ENCODE measurements around the gene AMBP. TPM values are rescaled to one million over a fixed set of nuclear protein-coding genes. Genes with fewer than 3 reads are reported as not detected.

Gene AMBP
- polyA plus RNA-seq, 12 donors = 0.13 to 19.9 (median 0.54) TPM; not detected in 3

DNA sequence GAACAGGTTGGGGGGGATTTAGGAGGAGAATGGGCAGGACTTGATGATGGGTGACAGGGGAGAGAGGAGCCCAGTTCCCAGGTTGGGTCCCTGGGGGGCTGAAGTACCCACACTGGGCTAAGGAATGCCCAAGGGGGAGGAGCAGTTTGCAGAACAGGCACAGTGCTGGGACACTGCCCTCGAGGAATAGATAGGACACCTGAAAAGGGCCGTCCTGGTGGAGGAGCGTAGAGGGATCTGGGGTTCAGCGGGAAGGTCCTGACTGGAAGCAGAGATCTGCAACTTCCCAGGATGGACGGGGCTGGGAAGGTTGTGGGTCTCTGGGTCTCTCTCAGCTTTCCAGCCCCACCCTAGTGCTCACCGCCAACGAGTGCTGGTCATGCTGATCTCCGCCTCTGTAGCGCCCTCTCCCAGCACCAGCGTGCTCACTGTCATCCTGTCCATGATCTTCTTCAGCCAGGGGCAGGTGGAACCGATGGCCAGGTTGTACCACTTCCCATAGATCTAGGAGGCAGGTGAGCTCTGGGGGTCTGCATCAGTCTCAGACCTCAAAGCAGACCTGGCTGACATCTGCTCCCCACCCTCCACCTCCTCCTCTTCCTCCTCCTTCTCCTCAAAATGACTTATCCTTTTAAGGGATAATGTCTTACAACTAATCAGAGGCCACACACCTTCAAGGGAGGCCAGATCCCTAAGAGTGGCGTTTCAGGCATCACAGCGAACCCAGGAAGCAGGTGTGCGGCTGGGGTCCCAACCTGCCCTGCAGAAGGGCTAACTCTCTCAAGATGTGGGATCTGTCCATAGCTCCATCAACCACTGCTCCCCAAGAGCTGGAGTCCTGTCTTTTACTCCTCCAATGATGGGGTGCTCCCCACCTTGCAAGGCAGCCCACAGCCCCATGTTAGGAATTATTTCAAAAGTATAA is 1.6 kb downstream of the AMBP start:
- DNase-seq = no peak

DNA sequence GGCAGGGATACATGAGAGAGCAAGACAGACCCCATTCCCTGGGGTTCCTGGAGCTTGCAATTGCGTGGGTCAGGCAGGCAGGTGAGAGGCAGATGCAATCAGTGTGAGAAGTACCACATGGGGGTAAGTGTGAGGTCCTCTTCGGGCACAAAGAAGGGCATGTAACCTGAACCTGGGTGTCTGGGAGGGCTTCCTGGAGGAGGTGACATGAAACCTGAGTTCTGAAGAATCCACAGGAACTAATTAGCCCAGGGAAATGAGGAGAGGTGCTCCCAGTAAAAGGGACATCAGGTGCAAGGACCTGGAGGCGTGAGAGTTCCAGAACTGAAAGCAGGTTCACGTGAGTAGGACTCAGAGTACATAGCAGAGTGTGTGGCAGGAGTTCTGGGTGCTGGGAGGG is 2.5 kb downstream of the AMBP start:
- no peak for DNase-seq

DNA sequence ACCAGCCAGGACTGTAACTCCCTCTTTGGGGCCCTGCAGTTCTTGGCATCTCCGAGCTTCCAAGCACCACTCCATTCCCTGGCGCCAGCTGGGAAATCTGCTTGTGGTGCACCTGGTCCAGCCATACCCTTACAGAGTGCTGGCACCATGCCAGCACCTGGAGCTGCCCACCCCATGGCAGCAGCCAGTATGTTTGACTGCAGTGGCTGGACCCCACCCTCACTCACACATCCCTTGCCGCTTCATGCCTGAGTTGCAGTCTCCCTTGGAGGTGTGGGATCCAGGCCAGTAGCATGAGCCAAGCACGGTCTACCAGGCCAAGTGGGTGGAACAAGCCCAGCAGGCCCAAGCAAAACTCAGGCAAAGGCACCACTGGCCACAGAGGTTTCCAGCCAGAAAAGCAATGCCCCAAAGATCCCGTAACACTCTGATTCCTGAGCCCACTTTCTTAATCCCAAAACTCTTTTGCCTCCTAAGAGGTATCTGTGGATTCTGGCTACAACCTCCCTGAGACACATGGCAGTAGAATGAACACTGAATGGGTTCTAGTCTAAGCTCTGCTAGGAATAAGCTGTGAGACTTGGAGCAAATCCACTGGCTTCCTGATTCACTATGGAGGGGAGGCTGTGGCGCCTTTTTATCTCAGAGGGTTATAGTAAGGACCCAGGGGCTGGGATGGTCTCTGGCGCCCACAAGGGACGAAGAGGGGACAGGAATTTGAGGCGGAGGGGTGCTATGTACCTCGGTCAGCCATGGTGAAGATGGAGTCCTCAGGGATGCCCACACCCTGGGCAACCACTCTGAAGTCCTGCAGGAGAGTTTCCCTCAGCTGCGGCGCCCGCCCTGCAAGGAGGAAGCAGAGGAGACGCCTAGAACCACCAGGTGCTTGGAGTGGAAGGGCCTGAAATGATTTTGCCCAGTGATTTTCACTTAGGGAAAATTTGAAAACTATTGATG is 5.6 kb downstream of the AMBP start:
- peak; percentile 55 for DNase-seq

DNA sequence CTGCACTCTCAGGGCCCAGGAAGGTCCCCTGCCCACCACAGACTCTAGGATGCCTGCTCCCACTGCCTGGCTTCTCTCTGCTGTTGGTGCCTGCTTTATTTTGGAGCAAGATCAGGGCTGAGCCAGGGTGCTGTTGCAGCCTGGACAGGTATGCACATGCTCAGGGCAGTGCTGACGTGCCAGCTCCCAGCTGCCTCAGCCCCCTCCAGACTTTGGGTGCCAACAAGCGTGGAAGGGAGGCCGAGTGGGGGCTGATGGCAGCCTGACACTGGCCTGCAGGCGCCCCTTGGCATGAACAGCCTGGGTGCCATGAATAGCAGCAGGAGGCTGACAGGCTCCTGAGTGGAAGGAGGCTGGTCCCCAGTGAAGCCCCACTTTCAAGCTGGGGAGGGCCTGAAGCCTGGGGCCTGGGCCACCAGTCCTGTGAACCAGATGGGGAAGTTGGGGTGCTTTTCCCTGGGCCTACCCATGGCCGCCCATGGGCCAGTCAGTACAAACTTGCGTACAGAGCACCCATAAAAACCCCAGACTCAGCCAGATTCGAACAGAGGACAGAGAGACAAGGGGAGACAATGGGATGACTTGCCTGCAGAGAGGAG is 6.8 kb downstream of the AMBP start:
- DNase-seq = no peak

DNA sequence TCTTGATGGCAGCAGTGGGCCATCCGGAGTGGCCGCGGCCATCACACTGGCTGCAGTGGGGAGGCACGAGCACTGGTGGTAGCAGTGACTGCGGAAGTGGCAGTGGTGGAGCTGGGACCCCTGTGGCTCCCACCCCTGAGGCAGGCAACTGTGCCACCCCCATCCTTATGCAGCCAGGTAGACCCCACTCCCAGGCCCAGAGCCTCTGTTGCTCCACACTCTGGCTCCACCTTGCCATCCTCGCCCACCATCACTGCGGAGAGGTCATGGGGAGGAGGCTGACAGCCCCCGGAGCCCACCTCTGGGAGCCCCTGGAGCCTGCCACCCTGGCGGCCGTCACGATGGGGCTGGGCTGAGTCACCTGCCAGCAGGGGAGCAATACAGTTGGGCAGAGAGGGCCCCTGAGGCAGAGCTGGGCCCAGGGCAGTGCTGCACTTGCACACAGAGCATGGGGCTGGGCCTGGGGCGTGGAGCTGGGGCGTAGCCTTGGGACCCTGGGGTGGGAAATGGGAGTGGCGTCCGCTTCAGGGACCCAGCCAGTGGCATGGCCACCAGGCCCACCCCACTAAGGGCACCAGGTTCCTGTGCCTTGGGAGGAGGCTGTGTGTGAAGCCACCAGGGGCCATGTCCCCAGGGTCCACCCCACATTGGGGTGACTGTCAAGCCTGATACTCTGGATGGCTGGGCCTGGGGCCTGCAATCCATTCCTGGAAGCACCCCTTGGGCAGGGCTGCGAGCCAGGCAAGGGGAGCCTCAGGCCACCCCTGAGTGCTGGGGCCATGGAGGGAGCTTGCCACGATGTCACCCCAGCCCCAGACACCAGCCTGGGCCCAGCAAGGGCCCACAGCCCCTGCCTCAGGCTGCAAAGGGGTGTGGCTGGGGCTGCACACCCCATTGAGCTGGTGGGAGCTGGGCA is 7.7 kb downstream of the AMBP start:
- DNase-seq = no peak

DNA sequence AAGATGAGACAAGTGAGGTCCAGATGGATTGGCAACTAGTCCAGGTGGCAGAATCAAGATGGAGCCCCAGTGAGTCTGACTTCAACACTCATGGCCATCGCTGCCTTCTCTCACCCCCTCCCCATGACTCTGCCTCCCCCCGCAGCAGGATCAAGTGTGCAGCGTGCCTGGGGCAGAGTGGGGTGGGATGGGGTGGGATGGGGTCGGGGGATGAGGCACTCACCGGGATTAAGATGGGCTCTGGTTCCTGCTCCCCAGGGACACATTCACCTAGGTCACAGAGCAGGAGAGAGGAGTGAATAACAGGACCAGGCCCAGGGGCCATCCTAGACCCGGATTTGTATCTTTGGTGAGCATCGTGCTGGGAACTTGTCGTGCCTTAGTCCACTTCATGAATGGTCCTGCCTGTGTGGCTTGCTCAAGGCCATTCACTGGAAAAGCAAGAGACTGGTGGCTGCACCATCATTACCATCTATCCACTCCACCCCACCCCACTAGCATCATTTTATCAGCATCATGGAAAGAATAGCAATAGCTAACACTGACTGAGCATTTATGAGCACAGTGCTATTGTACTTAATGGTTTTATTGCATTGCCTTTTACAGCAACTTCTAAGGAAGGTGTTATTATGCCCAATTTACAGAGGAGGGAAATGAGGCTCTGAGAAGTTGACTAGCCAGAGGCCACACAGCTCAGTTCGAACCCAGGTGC is 8.5 kb downstream of the AMBP start:
- DNase-seq = no peak

DNA sequence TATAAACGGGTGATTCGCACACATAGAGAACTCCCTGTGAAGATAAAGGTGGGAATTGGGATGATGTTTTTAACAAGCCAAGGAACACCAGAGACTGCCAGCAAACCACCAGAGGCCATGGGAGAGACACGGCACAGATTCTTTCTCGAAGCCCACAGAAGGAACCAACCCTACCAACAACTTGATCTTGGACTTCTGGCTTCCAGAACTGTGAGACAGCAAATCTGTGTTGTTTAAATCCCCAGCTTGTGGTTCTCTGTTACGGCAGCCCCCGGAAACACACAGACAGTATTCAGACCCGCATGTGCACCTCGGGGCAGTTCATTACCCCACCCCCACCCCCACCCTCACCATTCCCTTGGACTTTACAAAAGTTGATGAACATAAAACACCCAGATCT is 12.8 kb downstream of the AMBP start:
- no peak for DNase-seq

DNA sequence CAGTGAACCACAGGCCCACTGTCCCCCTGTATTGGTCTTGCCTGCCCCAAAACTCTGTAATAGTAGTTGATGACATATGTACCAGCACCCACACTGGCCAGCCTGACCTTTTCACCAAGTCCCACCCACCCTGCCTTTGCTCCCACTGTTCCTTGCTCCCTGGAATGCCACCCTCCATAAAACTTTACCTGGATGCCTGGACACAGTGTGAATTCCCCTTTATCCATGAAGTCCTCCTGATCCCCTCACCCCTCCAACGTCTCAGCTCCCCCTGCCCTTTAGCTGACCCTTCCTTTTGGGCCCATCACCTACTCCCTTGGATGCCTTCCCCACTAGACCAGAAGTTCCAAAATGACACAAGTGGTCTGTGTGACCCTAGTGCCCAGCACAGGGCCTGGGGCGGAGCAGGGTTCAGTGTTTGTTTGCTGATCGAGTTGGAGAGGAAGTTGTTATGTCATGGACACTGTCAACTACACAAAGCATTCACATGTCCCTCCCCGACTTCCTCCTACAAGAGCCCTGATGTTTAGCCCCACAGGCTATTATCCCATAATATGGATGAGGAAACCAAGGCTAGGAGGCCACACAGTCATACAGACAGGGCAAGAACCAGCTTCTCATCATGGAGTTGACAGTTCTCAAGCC is 16.1 kb downstream of the AMBP start:
- no peak for DNase-seq

DNA sequence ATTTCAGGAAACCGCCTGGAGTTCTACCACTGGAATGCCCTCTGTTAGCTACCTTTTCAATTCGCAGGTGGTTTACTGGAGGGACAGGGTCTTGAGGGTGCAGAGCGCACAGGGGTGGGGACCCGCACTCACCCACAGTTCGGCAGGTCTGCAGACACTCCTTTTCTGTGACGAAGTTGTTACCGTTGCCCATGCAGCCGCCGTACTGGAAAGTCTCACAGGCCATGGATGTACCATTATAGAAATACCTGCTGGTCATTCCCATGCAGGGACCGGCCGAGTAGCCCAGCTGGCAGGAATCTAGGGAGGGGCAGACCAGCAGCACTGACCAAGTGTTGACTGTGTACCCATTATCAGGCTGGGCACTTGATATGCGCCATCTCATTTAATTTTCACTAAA is 16.8 kb downstream of the AMBP start:
- DNase-seq = no peak

DNA sequence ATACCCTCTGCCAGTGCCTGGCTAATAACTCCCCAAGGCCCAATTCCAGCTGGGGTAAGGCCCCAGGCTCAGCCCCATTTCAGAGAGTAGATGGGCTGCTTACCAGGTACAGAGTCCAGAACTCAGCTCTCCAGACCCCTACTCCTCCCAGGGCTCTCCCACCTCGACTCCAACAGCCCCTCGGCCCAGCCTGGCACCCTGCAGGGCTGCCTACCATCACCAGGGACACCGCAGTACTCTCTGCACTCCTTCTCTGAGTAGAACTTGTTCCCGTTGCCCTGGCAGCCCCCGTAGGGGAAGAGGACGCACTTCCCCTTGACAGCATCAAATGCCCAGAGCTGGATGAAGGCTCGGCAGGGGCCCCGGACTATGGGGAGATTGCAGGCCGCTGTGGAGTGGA is 17.4 kb downstream of the AMBP start:
- no peak for DNase-seq

DNA sequence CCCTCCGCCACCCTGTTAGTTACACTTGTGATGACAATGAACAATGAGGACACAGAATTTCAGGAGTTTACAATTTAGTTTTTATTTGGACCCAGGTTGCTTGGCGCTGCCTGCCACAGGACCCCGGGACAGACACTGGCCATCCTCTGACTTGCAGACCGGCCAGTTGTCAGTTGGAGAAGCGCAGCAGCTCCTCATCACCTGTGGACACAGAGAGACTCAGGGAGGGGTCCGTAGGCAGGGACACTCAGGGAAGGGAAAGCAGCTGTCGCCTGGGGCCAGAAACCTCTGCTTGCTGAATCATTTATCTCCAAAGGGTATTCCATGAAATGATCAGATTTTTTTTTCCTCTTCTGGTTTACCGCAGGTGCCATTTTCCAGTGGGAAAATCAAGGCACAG is 18.0 kb downstream of the AMBP start:
- no peak for DNase-seq

DNA sequence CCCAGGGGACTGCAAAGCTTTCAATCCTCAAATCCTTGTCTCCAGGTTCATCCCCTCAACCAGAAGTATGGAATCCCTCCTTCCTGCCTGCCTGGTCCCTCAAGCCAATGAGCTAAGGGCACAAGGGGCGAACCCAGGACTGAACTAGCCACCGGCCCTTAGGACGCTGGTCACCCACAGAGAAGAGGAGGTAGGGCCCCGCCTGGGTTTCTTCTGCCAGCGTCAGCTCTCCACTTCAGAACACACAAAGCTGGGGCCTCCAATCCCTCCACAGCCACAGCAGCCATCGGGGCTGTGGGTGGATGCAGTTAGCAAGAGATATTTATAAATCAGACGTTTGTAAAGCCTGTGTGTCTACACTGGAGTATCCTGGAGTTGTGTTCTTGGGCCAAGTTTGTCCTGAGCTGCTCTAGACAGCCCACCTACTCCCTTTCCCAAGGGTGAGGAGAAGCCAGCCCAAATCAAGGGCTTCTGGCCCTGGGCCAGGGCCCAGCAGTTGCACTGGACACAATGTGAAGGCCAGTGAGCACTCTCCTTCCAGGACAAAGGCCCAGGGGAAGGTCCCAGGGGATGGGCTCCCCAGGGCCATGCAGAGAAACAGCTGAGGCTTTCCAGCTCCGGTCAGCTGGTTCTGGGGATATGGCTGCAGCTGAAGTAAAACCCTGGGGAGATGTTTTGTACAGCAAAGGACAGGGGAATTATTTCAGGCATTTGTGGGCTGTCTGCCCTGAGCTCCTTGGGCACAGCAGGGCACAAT is 18.9 kb downstream of the AMBP start:
- no peak for DNase-seq

DNA sequence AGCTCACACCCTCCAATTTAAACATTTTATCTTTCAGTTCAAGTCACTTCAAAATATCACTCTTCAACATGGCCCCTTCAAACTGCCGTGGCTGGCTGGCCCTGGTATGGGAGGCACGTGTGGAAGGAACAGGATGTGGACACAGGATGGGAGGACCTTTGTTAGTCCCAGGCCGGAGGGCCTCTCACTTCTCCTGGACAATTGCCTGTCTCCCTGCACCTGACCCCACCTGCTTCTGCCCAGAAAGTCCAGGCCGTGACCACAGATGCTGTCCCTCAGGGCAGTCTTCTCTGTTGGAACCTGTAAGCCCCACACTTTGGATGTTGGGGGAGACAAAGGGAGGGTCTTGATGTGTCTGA is 19.4 kb downstream of the AMBP start:
- DNase-seq = no peak

DNA sequence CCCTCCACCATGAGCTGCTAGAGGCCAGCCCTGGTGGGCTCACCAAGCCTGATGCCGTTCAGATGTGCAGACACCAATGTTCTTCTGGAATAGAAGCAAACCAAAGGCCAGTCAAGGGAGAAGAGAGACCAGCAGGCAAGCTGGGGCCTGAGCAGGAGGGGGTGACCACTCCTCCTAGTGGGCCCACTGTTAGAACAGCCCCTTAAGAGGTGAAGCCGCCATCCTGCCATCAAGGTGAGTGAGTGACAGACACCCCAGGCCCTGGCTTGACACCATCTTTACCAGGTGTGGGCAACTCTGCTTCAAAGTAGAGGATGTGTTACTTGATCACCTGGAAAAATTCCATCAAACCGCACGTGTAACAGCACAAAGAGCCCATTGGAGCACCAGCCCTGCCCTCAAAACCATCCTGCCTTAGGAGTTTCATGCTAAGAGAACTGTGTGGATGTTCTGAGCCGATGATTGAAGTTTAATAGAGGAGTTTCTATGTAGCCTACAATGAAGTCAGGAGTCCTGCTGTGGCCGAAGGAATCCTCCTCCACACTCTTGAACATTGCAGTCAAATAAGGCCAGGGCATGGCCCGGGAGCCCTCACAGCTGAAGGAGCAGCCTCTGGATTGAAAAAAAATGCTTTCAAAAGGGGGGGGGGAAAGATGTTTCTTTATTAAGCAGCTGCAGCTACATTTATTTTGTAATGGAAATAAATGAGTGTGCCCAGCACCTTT is 20.8 kb downstream of the AMBP start:
- DNase-seq = no peak

DNA sequence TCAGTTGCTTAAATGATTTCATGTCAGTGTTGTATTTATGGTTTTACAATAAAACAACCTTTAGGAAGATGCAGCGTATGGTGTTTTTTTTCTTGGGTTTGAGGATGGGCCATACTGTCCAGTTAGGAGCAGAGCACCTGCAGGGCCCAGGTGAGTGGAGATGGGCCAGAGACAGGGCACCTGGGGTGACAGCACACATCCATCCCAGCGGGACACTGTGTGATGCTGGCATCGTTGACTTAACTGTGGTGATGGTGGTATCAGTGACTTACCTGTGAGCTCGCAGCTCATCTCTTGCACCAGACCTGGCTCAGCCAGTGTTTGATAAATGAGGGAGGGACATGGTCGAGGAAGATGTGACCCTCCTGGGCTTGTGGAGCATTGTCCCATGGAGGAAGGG is 21.6 kb downstream of the AMBP start:
- DNase-seq = no peak

DNA sequence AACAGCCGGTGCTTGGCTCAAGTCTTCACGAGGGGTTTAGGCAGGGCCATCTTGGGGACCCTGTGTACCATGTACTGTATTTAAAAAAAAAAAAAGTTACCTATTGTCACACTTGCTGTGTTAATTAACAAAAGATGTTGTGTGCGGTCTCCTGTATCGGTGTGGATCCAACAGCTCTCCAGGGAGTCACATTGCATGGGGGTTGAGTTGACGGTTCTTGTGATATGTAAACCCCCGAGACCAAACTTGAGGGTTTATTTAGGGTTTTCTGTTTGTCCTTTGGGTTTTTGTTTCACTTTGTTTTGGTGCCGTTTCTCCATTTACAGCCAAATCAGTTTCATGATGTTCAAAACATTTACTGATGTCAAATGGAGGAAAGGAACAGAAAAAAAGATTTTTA is 22.2 kb downstream of the AMBP start:
- no peak for DNase-seq

DNA sequence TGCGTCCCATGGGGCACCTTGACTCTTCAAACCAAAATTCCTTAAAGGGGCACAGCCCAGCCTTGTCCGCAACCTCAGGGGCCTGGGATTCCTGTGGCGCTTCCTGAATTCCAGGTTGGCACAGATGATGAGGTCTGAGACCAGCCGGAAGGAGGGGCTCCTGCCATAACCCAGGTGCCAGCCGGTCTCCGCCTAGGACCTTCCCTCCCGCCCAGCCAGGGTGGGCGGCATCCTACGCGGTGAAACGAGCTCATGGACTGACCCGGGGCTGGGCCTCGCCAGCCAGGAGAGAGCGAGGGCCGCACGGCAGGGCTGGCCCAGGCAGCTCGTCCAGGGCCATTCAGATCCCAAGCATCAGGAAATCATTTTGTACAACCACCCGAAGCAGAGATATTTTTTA is 23.0 kb downstream of the AMBP start:
- DNase-seq = no peak

DNA sequence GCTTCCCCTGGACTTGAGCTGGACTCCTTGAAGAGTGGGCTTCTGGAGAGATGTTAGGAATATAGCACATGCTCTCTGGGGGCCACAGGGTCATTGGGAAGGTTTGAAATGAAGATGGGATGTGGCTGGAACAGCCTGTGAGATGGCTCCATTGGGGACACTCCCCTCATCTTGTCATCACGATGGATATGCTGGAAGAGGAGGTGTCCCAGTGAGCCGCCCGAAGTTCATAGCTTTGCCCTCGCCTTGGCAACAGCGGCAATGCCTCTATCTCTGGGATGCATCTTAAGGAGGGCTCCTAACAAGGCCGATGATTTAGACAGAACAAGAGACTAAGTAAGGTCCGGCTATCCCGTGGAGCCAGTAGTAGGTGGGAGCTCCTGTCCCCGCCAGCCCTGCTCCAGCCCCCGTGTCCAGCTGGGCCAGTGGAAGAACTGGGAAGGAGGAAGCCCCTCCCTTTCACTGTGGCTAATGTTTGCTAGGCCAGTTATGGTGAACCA is 23.9 kb downstream of the AMBP start:
- DNase-seq = no peak
